ENCODE measurements around the gene TCTN2. TPM values are rescaled to one million over a fixed set of nuclear protein-coding genes. Genes with fewer than 3 reads are reported as not detected.

Gene TCTN2
- total RNA-seq, 1 experiment from 2014 or later = 9.6 TPM

DNA sequence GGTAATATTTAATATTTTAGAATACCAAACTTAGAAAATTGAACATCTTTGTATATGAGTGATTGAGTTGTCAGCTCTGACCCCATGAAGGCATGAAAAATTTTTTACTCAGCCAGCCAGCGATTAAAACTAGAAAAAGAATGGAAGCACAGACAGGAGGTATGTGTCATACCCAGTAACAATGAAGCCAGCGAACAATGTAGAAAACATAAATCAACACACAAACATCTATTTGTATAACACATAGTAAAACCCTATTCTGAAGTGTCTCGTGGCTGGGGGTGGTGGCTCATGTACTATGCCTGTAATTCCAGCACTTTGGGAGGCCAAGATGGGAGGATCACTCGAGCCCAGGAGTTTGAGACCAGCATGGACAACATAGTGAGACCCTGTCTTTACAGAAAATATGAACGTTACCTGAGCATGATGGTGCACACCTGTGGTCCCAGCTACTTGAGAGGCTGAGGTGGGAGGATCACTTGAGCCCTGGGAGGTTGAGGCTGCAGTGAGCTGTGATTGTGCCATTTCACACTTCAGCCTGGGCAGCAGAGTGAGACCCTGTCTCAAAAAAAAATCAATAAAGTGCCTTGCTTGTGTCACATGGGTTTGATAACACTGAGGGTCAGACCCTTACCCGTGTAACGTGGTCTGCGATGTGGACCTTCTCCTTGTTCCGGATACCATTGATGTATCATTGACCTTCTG, 5.9 kb downstream of the TCTN2 start:
- Histone ChIP-seq H3K27ac (ENCODE audit: low read depth, low read length, poor library complexity, severe bottlenecking) (no peak overlapping the region), H3K4me3 (ENCODE audit: low read depth, low read length, poor library complexity, severe bottlenecking) (no peak overlapping the region), H3K36me3 (ENCODE audit: insufficient read depth, low read length, poor library complexity, severe bottlenecking) (peaks cover 6% of the 10 kb centered on the region), H3K9me3 (ENCODE audit: low read depth, low read length, poor library complexity, severe bottlenecking) (no peaks in the 10 kb centered on the region), H3K4me1 (ENCODE audit: insufficient read depth, low read length, poor library complexity, severe bottlenecking) (peaks cover 4% of the 10 kb centered on the region), H3K27me3 (replicated peaks; ENCODE audit: insufficient read depth, low read depth, low read length, poor library complexity) (no peaks in the 10 kb centered on the region)
- CTCF ChIA-PET = interaction anchor here (0.5 kb wide), 1 partner anchor 16 kb away, joined by 7 read pairs; no protein-coding TSS in a partner anchor
- intact Hi-C loops (cut with micrococcal nuclease; ENCODE audit: unreplicated experiment) = no loop called here
- no peak for DNase-seq (ENCODE audit: low spot score)
- no TSS peak for BruUV-seq (replicated peaks)
- POLR2A ChIA-PET (ENCODE audit: low non-redundant PET) = interaction anchor here (0.6 kb wide), 1 partner anchor 9 kb away, joined by 3 read pairs; no protein-coding TSS in a partner anchor
- no peak for TF ChIP-seq EZH2 (IDR thresholded peaks at IDR 0.05; ENCODE audit: borderline replicate concordance, low read depth, low read length, poor library complexity, severe bottlenecking)
- TF ChIP-seq, protein P1, sequence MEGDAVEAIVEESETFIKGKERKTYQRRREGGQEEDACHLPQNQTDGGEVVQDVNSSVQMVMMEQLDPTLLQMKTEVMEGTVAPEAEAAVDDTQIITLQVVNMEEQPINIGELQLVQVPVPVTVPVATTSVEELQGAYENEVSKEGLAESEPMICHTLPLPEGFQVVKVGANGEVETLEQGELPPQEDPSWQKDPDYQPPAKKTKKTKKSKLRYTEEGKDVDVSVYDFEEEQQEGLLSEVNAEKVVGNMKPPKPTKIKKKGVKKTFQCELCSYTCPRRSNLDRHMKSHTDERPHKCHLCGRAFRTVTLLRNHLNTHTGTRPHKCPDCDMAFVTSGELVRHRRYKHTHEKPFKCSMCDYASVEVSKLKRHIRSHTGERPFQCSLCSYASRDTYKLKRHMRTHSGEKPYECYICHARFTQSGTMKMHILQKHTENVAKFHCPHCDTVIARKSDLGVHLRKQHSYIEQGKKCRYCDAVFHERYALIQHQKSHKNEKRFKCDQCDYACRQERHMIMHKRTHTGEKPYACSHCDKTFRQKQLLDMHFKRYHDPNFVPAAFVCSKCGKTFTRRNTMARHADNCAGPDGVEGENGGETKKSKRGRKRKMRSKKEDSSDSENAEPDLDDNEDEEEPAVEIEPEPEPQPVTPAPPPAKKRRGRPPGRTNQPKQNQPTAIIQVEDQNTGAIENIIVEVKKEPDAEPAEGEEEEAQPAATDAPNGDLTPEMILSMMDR (conservative IDR thresholded peaks at IDR 0.05; ENCODE audit: low read depth, low read length) = no peak

DNA sequence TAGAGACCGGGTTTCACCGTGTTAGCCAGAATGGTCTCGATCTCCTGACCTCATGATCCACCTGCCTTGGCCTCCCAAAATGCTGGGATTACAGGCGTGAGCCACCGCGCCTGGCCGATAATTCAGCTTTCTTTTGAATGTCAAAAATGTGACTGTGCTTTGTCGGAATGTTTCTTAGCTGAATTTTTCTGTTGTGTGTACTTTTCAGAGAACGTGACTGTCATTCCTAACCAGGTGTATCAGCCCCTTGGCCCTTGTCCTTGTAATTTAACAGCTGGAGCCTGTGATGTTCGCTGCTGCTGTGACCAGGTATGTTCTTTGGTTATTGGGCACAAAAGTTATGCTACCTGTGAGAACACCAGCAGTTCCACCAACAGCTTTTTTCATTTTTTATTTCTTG, 8.1 kb downstream of the TCTN2 start:
- Histone ChIP-seq H3K36me3 (ENCODE audit: insufficient read depth, low read length, poor library complexity, severe bottlenecking) (peaks cover 6% of the 10 kb centered on the region), H3K4me3 (ENCODE audit: low read depth, low read length, poor library complexity, severe bottlenecking) (no peak overlapping the region), H3K27me3 (replicated peaks; ENCODE audit: insufficient read depth, low read depth, low read length, poor library complexity) (no peaks in the 10 kb centered on the region), H3K27ac (ENCODE audit: low read depth, low read length, poor library complexity, severe bottlenecking) (no peak overlapping the region), H3K9me3 (ENCODE audit: low read depth, low read length, poor library complexity, severe bottlenecking) (no peaks in the 10 kb centered on the region), H3K4me1 (ENCODE audit: insufficient read depth, low read length, poor library complexity, severe bottlenecking) (no peaks in the 10 kb centered on the region)
- no peak for TF ChIP-seq EZH2 (IDR thresholded peaks at IDR 0.05; ENCODE audit: borderline replicate concordance, low read depth, low read length, poor library complexity, severe bottlenecking)
- TF ChIP-seq, protein P1 (conservative IDR thresholded peaks at IDR 0.05; ENCODE audit: low read depth, low read length) = no peak
- POLR2A ChIA-PET (ENCODE audit: low non-redundant PET) = no interaction called here
- CTCF ChIA-PET = no interaction called here
- intact Hi-C loops (cut with micrococcal nuclease; ENCODE audit: unreplicated experiment) = no loop called here
- no TSS peak for BruUV-seq (replicated peaks)
- DNase-seq (ENCODE audit: low spot score) = no peak

DNA sequence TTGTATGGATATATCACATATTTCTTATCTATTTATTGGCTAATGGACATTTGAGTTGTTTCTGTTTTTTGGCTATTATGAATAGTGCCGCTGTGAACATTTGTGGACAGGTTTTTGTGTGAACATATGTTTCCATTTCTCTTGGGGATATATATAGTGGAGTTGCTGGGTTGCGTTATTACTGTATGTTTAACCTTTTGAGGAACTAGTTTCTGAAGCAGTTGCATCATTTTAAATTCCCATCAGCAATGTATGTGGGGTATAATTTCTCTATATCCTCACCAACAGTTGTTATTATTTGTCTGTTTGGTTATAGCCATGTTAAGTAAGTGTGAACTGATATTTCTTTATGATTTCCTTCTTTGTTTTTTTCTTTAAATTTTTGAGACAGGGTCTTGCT, 10.7 kb downstream of the TCTN2 start:
- Histone ChIP-seq H3K36me3 (ENCODE audit: insufficient read depth, low read length, poor library complexity, severe bottlenecking) (peaks cover 2% of the 10 kb centered on the region), H3K4me1 (ENCODE audit: insufficient read depth, low read length, poor library complexity, severe bottlenecking) (no peaks in the 10 kb centered on the region), H3K9me3 (ENCODE audit: low read depth, low read length, poor library complexity, severe bottlenecking) (no peaks in the 10 kb centered on the region), H3K27me3 (replicated peaks; ENCODE audit: insufficient read depth, low read depth, low read length, poor library complexity) (no peaks in the 10 kb centered on the region), H3K4me3 (ENCODE audit: low read depth, low read length, poor library complexity, severe bottlenecking) (no peak overlapping the region), H3K27ac (ENCODE audit: low read depth, low read length, poor library complexity, severe bottlenecking) (no peak overlapping the region)
- ChIA-PET CTCF (no interaction called here), POLR2A (ENCODE audit: low non-redundant PET) (no interaction called here)
- TF ChIP-seq EZH2 (IDR thresholded peaks at IDR 0.05; ENCODE audit: borderline replicate concordance, low read depth, low read length, poor library complexity, severe bottlenecking) = no peak
- TF ChIP-seq, protein P1 (conservative IDR thresholded peaks at IDR 0.05; ENCODE audit: low read depth, low read length) = no peak
- DNase-seq (ENCODE audit: low spot score) = no peak
- intact Hi-C loops (cut with micrococcal nuclease; ENCODE audit: unreplicated experiment) = no loop called here
- no TSS peak for BruUV-seq (replicated peaks)
